Progenitor cell of endocrine pancreas (in vitro differentiated cells): ENCODE measurements around the gene CBR3. TPM values are rescaled to one million over a fixed set of nuclear protein-coding genes. Genes with fewer than 3 reads are reported as not detected.

Experiments
- DNase-seq: peaks from one replicate; pipeline ENCODE4 v3.0.0; 2021; ENCODE audit warnings: low spot score; ENCODE audit not compliant: unreplicated experiment
- H3K27ac Mint-ChIP-seq: 2 replicates; pipeline ENCODE4 v1.8.0; 2021; ENCODE audit warnings: mild to moderate bottlenecking, moderate library complexity, mixed read lengths
- H3K27me3 Mint-ChIP-seq: 2 replicates; pipeline ENCODE4 v1.8.0; 2021; ENCODE audit warnings: mixed read lengths
- H3K36me3 Mint-ChIP-seq: 2 replicates; pipeline ENCODE4 v1.8.0; 2022; ENCODE audit warnings: mixed read lengths; ENCODE audit not compliant: insufficient read depth
- H3K4me1 Mint-ChIP-seq: 2 replicates; pipeline ENCODE4 v1.8.0; 2021; ENCODE audit warnings: low read depth, mixed read lengths
- H3K4me3 Mint-ChIP-seq: 2 replicates; pipeline ENCODE4 v1.8.0; 2021; ENCODE audit warnings: low read depth, mild to moderate bottlenecking, moderate library complexity, mixed read lengths
- H3K9me3 Mint-ChIP-seq: 2 replicates; pipeline ENCODE4 v1.8.0; 2021; ENCODE audit warnings: low read depth, mixed read lengths
- total RNA-seq: library from RNA; stranded (reverse); gene quantifications from 2 replicates; pipeline ENCODE4 v1.2.1, GENCODE V29; 2021
- TF ChIP-seq, protein P1 (sequence below): fragments of 200-600 bp; sonication (generic); IDR thresholded peaks from one replicate; pipeline ENCODE4 v1.5.0; 2021; ENCODE audit warnings: antibody characterized with exemption, mild to moderate bottlenecking; ENCODE audit not compliant: unreplicated experiment

Gene CBR3
- total RNA-seq, 1 donor from 2014 or later = not detected

DNA sequence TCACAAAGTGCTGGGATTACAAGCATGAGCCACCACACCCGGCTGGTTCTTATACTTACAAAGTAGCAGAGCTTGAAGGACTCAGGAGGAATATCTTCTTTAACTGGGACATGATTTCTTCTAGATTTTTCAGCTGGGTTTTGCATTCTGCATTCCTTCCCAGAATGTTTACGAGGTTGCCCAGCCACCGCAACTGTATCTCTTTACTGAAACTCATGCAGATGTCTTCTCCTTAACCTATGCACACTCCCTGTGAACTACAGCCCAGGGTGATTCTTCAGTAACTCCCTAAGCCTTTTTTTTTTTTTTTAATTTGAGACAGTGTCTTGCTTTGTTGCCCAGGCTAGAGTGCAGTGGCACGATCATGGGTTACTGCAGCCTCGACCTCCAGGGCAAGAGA is 13.0 kb downstream of the CBR3 start:
- H3K27ac Mint-ChIP-seq = no peak overlapping the region
- TF ChIP-seq, protein P1, sequence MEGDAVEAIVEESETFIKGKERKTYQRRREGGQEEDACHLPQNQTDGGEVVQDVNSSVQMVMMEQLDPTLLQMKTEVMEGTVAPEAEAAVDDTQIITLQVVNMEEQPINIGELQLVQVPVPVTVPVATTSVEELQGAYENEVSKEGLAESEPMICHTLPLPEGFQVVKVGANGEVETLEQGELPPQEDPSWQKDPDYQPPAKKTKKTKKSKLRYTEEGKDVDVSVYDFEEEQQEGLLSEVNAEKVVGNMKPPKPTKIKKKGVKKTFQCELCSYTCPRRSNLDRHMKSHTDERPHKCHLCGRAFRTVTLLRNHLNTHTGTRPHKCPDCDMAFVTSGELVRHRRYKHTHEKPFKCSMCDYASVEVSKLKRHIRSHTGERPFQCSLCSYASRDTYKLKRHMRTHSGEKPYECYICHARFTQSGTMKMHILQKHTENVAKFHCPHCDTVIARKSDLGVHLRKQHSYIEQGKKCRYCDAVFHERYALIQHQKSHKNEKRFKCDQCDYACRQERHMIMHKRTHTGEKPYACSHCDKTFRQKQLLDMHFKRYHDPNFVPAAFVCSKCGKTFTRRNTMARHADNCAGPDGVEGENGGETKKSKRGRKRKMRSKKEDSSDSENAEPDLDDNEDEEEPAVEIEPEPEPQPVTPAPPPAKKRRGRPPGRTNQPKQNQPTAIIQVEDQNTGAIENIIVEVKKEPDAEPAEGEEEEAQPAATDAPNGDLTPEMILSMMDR = no peak
- no peak for DNase-seq
- no peak overlapping the region for H3K4me3 Mint-ChIP-seq
- H3K9me3 Mint-ChIP-seq = no peaks in the 10 kb centered on the region
- H3K4me1 Mint-ChIP-seq = peaks cover 5% of the 10 kb centered on the region
- peaks cover 4% of the 10 kb centered on the region for H3K36me3 Mint-ChIP-seq
- no peaks in the 10 kb centered on the region for H3K27me3 Mint-ChIP-seq

DNA sequence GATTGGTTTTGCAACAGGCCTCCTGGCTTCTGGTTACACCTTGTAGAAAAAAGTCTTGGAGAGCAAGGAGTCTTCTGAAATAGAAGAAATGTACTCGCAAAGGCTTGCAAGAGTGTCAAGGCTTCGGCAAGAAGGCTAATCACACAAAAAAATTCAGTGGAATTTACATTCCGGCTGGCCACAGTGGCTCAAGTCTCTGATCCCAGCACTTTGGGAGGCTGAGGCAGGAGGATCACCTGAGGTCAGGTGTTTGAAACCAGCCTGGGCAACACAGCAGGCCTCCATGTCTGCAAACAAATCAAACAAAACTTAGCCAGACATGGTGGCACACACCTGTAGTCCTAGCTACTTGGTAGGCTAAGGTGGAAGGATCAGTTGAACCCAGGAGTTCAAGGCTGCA is 14.0 kb downstream of the CBR3 start:
- Mint-ChIP-seq H3K4me1 (peaks cover 5% of the 10 kb centered on the region), H3K36me3 (peaks cover 3% of the 10 kb centered on the region), H3K27ac (no peak overlapping the region), H3K4me3 (no peak overlapping the region), H3K27me3 (no peaks in the 10 kb centered on the region), H3K9me3 (no peaks in the 10 kb centered on the region)
- no peak for DNase-seq
- TF ChIP-seq, protein P1 = no peak

DNA sequence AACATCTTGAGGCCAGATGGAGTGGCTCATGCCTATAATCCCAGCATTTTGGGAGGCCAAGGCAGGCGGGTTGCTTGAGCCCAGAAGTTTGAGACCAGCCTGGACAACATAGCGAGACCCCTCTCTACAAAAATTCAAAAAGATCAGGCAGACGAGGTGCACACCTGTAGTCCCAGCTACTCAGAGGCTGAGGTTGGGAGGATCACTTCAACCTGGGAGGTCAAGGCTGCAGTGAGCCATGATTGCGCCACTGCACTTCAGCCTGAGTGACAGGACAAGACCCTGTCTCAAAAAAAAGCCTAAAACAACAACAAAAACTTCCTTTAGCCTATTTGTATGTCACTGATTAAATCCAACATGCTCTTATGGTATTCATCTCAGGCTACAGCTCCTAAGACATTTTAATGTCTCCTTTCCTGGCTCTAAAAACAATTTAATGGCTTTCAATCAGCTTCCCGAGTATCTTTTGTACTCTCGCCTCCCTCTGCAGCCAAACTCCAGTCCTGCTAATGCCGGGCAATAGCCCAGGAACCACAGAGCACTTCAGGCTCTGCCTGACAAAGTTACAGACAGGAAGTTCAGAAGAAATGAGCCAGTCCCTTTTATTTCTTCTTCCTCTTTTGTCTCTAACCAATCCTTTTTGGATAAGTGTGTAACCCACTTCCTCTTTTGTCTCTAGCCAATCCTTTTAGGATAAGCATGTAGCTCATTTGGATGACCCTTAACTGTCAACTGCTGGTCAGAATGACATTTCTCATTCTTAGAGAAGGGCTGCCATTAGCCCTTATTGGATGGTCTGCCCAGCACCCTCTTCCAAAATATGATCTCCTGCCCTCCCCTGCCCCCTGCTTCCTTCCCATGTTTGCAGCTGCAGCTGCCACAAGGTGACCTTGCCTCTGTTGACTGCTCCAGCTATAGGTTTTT is 15.2 kb downstream of the CBR3 start:
- Mint-ChIP-seq H3K36me3 (peaks cover 2% of the 10 kb centered on the region), H3K27ac (no peak overlapping the region), H3K4me1 (peaks cover 6% of the 10 kb centered on the region), H3K9me3 (no peaks in the 10 kb centered on the region), H3K27me3 (no peaks in the 10 kb centered on the region), H3K4me3 (no peak overlapping the region)
- TF ChIP-seq, protein P1 = no peak
- DNase-seq = no peak

DNA sequence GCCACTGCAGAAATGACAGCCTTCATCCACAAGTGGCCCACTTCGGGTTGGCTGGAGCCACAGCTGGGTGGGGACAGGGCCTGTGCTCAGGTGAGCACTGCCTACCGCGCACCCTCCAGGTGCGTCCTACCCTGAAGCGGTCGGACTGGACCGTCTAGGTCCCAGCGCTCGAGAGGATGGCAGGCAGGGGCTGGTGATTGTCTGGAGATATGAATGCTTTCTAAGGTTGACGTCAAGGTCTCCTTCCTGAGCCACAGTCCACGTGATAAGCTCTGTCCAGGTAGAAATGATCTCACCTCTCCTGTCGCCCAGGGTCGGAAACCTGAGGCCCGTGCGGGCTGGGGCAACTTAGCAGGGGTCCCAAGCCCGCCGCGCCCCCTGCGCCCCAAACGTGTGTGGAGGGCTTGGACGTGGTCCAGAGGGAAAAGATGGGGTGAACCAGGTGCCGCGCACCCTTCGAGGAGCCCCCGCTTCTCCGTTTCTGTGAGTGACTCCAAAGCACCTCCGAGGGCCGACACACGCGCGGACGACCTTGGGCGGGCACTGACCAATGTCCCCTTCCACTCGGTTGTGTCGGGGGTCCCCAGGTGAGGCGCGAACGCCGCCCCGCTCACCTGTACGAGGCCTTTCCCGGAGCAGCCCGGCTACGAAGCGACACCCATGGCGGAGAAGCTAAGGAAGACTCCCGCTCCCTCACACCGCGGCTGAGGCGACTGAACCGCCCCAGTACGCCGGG is 20.9 kb downstream of the CBR3 start:
- DNase-seq = peak; percentile 23
- Mint-ChIP-seq H3K27ac (peak overlapping the region; percentile 95), H3K9me3 (no peaks in the 10 kb centered on the region), H3K4me1 (peaks cover 25% of the 10 kb centered on the region), H3K27me3 (no peaks in the 10 kb centered on the region), H3K4me3 (peak overlapping the region; percentile 83), H3K36me3 (peaks cover 1% of the 10 kb centered on the region)
- TF ChIP-seq, protein P1 = no peak

DNA sequence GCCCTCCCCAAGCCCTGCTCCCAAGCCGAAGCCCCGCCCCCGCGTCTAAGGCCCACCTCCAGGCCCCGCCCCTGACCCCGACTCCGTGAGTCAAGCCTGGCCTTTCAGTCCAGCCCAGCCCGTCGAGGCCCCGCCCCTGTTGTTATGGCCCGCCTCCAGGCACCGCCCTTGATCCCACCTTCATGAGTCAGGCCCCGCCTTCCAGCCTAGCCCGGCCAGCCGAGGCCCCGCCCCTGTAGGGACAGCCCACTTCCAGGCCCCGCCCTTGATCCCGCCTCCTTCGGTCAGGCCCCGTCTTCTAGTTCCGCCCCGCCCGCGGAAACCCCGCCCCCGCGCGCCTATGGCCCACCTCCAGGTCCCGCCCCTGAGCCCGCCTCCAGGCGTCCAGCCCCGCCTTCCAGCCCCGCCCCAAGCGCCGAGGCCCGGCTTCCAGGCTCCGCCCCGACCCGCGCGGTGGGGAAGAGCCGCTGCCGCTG is 21.5 kb downstream of the CBR3 start:
- H3K36me3 Mint-ChIP-seq = peaks cover 1% of the 10 kb centered on the region
- H3K4me1 Mint-ChIP-seq = peaks cover 25% of the 10 kb centered on the region
- H3K9me3 Mint-ChIP-seq = no peaks in the 10 kb centered on the region
- H3K27ac Mint-ChIP-seq = peak overlapping the region; percentile 95
- peak; percentile 100 for DNase-seq
- peak overlapping the region; percentile 83 for H3K4me3 Mint-ChIP-seq
- H3K27me3 Mint-ChIP-seq = no peaks in the 10 kb centered on the region
- TF ChIP-seq, protein P1 = no peak
